IMR-90 (cell line): ENCODE measurements around the gene MIPEP. TPM values are rescaled to one million over a fixed set of nuclear protein-coding genes. Genes with fewer than 3 reads are reported as not detected.
A peak's percentile ranks its signal among the peaks of the same experiment; 100 is the strongest.

Experiments used
- ATAC-seq: fragments of 200-7000 bp; cut with Tn5 transposase; 2 replicates; pipeline ENCODE4 v1.9.1; 2020; ENCODE audit warnings: low read depth, mild to moderate bottlenecking, moderate library complexity
- BruUV-seq: library from RNA; stranded (reverse); fragments of 400-500 nt; replicated peaks from 2 replicates; lab custom pipeline; 2021; lab: Mats Ljungman, UMichigan
- CTCF ChIA-PET: fragments of 300-600 bp; formaldehyde crosslinking; extraction: SDS; loops from one replicate; lab custom pipeline; 2021; ENCODE audit warnings: antibody characterized with exemption; lab: Yijun Ruan, JAX
- POLR2A ChIA-PET: fragments of 300-600 bp; sonication (Branson Sonifier 250); formaldehyde crosslinking; loops from one replicate; lab custom pipeline; 2022; ENCODE audit warnings: antibody characterized with exemption; ENCODE audit not compliant: unreplicated experiment; lab: Charles Lee
- DNase-seq: peaks from one replicate; pipeline ENCODE4 v3.0.0; 2013
- H2AFZ ChIP-seq: replicated peaks from 2 replicates; pipeline ENCODE3; 2013; ENCODE audit warnings: low read length, mild to moderate bottlenecking; ENCODE audit not compliant: poor library complexity
- H2AK5ac ChIP-seq: 2 replicates; pipeline ENCODE4 v1.6.1; 2013; ENCODE audit warnings: low read depth, low read length, inconsistent platforms
- H2AK9ac ChIP-seq: replicated peaks from 2 replicates; pipeline ENCODE3; 2013; ENCODE audit warnings: mild to moderate bottlenecking, low read depth, low read length, moderate library complexity; ENCODE audit not compliant: poor library complexity
- H2BK120ac ChIP-seq: 2 replicates; pipeline ENCODE4 v1.6.1; 2013; ENCODE audit warnings: low read depth, low read length, inconsistent platforms
- H2BK15ac ChIP-seq: 3 replicates; pipeline ENCODE4 v1.6.1; 2013; ENCODE audit warnings: low read depth, low read length, inconsistent platforms
- H2BK20ac ChIP-seq: 2 replicates; pipeline ENCODE4 v1.6.1; 2013; ENCODE audit warnings: low read depth, mild to moderate bottlenecking, inconsistent platforms, low read length, moderate library complexity
- H2BK5ac ChIP-seq: 2 replicates; pipeline ENCODE4 v1.6.1; 2013; ENCODE audit warnings: mild to moderate bottlenecking, low read depth, low read length, inconsistent platforms; ENCODE audit not compliant: poor library complexity, severe bottlenecking
- H3K14ac ChIP-seq: replicated peaks from 2 replicates; pipeline ENCODE4 v1.6.1; 2013; ENCODE audit warnings: low read depth, low read length, inconsistent platforms
- H3K18ac ChIP-seq: 2 replicates; pipeline ENCODE4 v1.6.1; 2013; ENCODE audit warnings: low read depth, low read length, control low read depth
- H3K23ac ChIP-seq: 2 replicates; pipeline ENCODE4 v1.6.1; 2013; ENCODE audit warnings: low read depth, low read length, inconsistent platforms
- H3K27ac ChIP-seq: 2 replicates; pipeline ENCODE4 v1.5.1; 2013; ENCODE audit warnings: mild to moderate bottlenecking, control low read depth, low read length; ENCODE audit not compliant: insufficient read depth
- H3K27me3 ChIP-seq: 2 replicates; pipeline ENCODE4 v1.6.1; 2013; ENCODE audit warnings: low read length; ENCODE audit not compliant: control insufficient read depth, insufficient read depth
- H3K36me3 ChIP-seq: 2 replicates; pipeline ENCODE4 v1.6.1; 2013; ENCODE audit warnings: low read length, mixed read lengths; ENCODE audit not compliant: control insufficient read depth, insufficient read depth
- H3K4ac ChIP-seq: 2 replicates; pipeline ENCODE4 v1.6.1; 2013; ENCODE audit warnings: low read depth, low read length, inconsistent platforms
- H3K4me1 ChIP-seq: 2 replicates; pipeline ENCODE4 v1.6.1; 2013; ENCODE audit warnings: low read length, mixed read lengths; ENCODE audit not compliant: control insufficient read depth, insufficient read depth
- H3K4me2 ChIP-seq: 2 replicates; pipeline ENCODE4 v1.6.1; 2013; ENCODE audit warnings: low read depth, mild to moderate bottlenecking, control low read depth, low read length, moderate library complexity
- H3K4me3 ChIP-seq: 2 replicates; pipeline ENCODE4 v1.5.1; 2013; ENCODE audit warnings: low read depth, mild to moderate bottlenecking, control low read depth, low read length, moderate library complexity; ENCODE audit not compliant: insufficient read depth
- H3K56ac ChIP-seq: 2 replicates; pipeline ENCODE4 v1.6.1; 2013; ENCODE audit warnings: low read length, inconsistent platforms; ENCODE audit not compliant: insufficient read depth; ENCODE audit errors: extremely low read depth
- H3K79me1 ChIP-seq, 2 experiments: 2 replicates each; pipeline ENCODE4 v1.6.1; 2013; ENCODE audit warnings: low read length in 2 of 2, inconsistent platforms in 1 of 2, low read depth in 1 of 2
- H3K9ac ChIP-seq: 2 replicates; pipeline ENCODE4 v1.6.1; 2013; ENCODE audit warnings: low read depth, low read length, control low read depth
- H3K9me1 ChIP-seq: 2 replicates; pipeline ENCODE4 v1.6.1; 2013; ENCODE audit warnings: low read length, inconsistent platforms; ENCODE audit not compliant: insufficient read depth
- H3K9me3 ChIP-seq: 2 replicates; pipeline ENCODE4 v1.6.1; 2013; ENCODE audit warnings: low read length; ENCODE audit not compliant: control insufficient read depth, insufficient read depth
- H4K20me1 ChIP-seq: 2 replicates; pipeline ENCODE4 v1.6.1; 2013; ENCODE audit warnings: low read length, inconsistent platforms; ENCODE audit not compliant: insufficient read depth
- H4K5ac ChIP-seq: 2 replicates; pipeline ENCODE4 v1.6.1; 2013; ENCODE audit warnings: mild to moderate bottlenecking, low read depth, low read length, control low read depth
- H4K8ac ChIP-seq, 2 experiments: 2 replicates each; pipeline ENCODE4 v1.6.1; 2013; ENCODE audit warnings: low read depth in 2 of 2, low read length in 2 of 2, control low read depth in 1 of 2, inconsistent platforms in 1 of 2
- H4K91ac ChIP-seq: 2 replicates; pipeline ENCODE4 v1.6.1; 2013; ENCODE audit warnings: low read depth, low read length, inconsistent platforms; ENCODE audit not compliant: insufficient read depth
- BHLHE40 ChIP-seq: fragments of 150-350 bp; IDR thresholded peaks from 2 replicates; pipeline ENCODE4 v1.6.1; 2016; ENCODE audit warnings: mild to moderate bottlenecking, low read depth, low read length
- CHD1 ChIP-seq: IDR thresholded peaks from 2 replicates; pipeline ENCODE4 v1.6.1; 2012; ENCODE audit warnings: low read depth, low read length, improper control_type of control experiment
- ELK1 ChIP-seq: fragments of 150-350 bp; IDR thresholded peaks from 2 replicates; pipeline ENCODE4 v1.6.1; 2016; ENCODE audit warnings: low read depth, mild to moderate bottlenecking, low read length, moderate library complexity, borderline replicate concordance
- MAFK ChIP-seq: IDR thresholded peaks from 2 replicates; pipeline ENCODE4 v1.6.1; 2012; ENCODE audit warnings: low read depth, low read length, improper control_type of control experiment
- MAZ ChIP-seq: IDR thresholded peaks from 2 replicates; pipeline ENCODE4 v1.6.1; 2012; ENCODE audit warnings: low read depth, mild to moderate bottlenecking, low read length, improper control_type of control experiment, moderate library complexity, borderline replicate concordance
- MXI1 ChIP-seq: IDR thresholded peaks from 2 replicates; pipeline ENCODE4 v1.6.1; 2012; ENCODE audit warnings: low read depth, mild to moderate bottlenecking, low read length, moderate library complexity, borderline replicate concordance
- NFE2L2 ChIP-seq: fragments of 150-350 bp; IDR thresholded peaks from 2 replicates; pipeline ENCODE4 v1.6.1; 2016; ENCODE audit warnings: low read depth, mild to moderate bottlenecking, low read length
- RFX5 ChIP-seq: IDR thresholded peaks from 2 replicates; pipeline ENCODE4 v1.8.0; 2012; ENCODE audit warnings: low read depth, mild to moderate bottlenecking, low read length, moderate library complexity
- USF2 ChIP-seq: fragments of 150-350 bp; IDR thresholded peaks from 2 replicates; pipeline ENCODE4 v1.6.1; 2017; ENCODE audit warnings: mild to moderate bottlenecking, antibody characterized with exemption, low read length, low read depth
- WGBS, 2 experiments: methylation state at CpG; one replicate each; pipeline versions ENCODE4 v1.1.5 to v1.1.7; 2013; ENCODE audit warnings: missing lambda C conversion rate in 2 of 2; ENCODE audit not compliant: insufficient read length in 1 of 2; ENCODE audit errors: extremely low coverage in 2 of 2; 5-methylcytosine and 5-hydroxymethylcytosine counted together
- dilution Hi-C: fragments of 300-500 bp; cut with HindIII; formaldehyde crosslinking; loops from one replicate; pipeline ENCODE4 v1.14.3; 2018; ENCODE audit warnings: low sequenced_read_pairs; ENCODE audit not compliant: unreplicated experiment
- in situ Hi-C: fragments of 300-500 bp; cut with MboI; formaldehyde crosslinking; loops from 3 replicates; pipeline ENCODE4 v1.14.3; 2019; ENCODE audit warnings: low sequenced_read_pairs, inconsistent platforms, mixed read lengths
- intact Hi-C: fragments of 100-400 bp; cut with micrococcal nuclease; formaldehyde crosslinking; loops from 2 replicates; pipeline ENCODE4 v1.10.0; 2022
- polyA plus RNA-seq, 3 experiments: library from polyadenylated mRNA; depleted of rRNA; stranded (reverse); fragments of >200 nt; gene quantifications; 2 replicates each; pipeline ENCODE4 v1.2.3, GENCODE V29; 2012; ENCODE audit warnings: low replicate concordance in 1 of 3
- total RNA-seq: library from RNA; depleted of rRNA; stranded (reverse); fragments of >200 nt; gene quantifications from 2 replicates; pipeline ENCODE4 v1.2.3, GENCODE V29; 2012

The MIPEP gene
- total and polyA plus RNA-seq, 2 of the 4 experiments (the other 2 are of a cell fraction) = 15.0 to 21.5 TPM

GRCh38 chr13:23918208-23918607 is 29.0 kb upstream of the MIPEP start:
- H4K5ac ChIP-seq = no peak overlapping the region
- 0% methylated on average over 1 of the region's 2 CpGs; no CpG with 5 or more reads in 1 of the 2 experiments for WGBS, 2 experiments
- peaks cover 2% of the 10 kb centered on the region; the same call in 1 of the 2 replicates for H3K4me1 ChIP-seq
- peak overlapping the region; percentile 36; the same call in 1 of the 2 replicates for H4K91ac ChIP-seq
- 0 out of 2 replicates have a peak overlapping the region, but pooled peaks have one; percentile 19 for H3K56ac ChIP-seq
- H2AK9ac ChIP-seq = no peak overlapping the region
- DNase-seq (peak; percentile 38), ATAC-seq (no peak; the same call in 1 of the 2 replicates)
- dilution Hi-C loops (no loop called here), in situ Hi-C loops (loop anchor here (5.0 kb wide), 1 partner anchor 314 kb away; no protein-coding TSS in a partner anchor), intact Hi-C loops (no loop called here)
- no peak overlapping the region for H3K18ac ChIP-seq
- no peak overlapping the region for H2AK5ac ChIP-seq
- H4K8ac ChIP-seq = peak overlapping the region in 1 of 2 experiments; percentile 39; a peak in 1 of 4 replicates
- no peak overlapping the region for H3K4me2 ChIP-seq
- H3K36me3 ChIP-seq = no peaks in the 10 kb centered on the region
- H2BK120ac ChIP-seq = peak overlapping the region; percentile 84
- peak overlapping the region; percentile 60; the same call in 1 of the 2 replicates for H3K4ac ChIP-seq
- H2BK20ac ChIP-seq = peak overlapping the region; percentile 79; the same call in 1 of the 2 replicates
- H2AFZ ChIP-seq = no peak overlapping the region
- H2BK15ac ChIP-seq = no peak overlapping the region
- no peaks in the 10 kb centered on the region for H3K9me1 ChIP-seq
- no peaks in the 10 kb centered on the region for H3K27me3 ChIP-seq
- no TSS peak for BruUV-seq
- no peaks in the 10 kb centered on the region for H3K79me1 ChIP-seq
- H3K9ac ChIP-seq = no peak overlapping the region
- ChIA-PET POLR2A (no interaction called here), CTCF (interaction anchor here (1.0 to 1.4 kb wide), 2 partner anchors 12 to 42 kb away, joined by 3 to 5 read pairs; no protein-coding TSS in a partner anchor)
- no peak overlapping the region for H2BK5ac ChIP-seq
- 0 out of 2 replicates have a peak overlapping the region, but pooled peaks have one; percentile 60 for H3K14ac ChIP-seq
- no peaks in the 10 kb centered on the region for H4K20me1 ChIP-seq
- H3K27ac ChIP-seq = no peak overlapping the region
- H3K9me3 ChIP-seq = no peaks in the 10 kb centered on the region
- TF ChIP-seq MAZ (no peak), RFX5 (no peak), MXI1 (no peak), NFE2L2 (no peak), ELK1 (no peak), MAFK (no peak), USF2 (no peak), BHLHE40 (no peak), CHD1 (no peak)
- H3K4me3 ChIP-seq = no peak overlapping the region
- 0 out of 2 replicates have a peak overlapping the region, but pooled peaks have one; percentile 46 for H3K23ac ChIP-seq
